Skin epidermis (tissue), 12 donors: ENCODE measurements around the gene CCDC127.
"Not testable (repeated sequence)": the region's sequence is repeated elsewhere in the genome, so short reads cannot be mapped to it uniquely, and the experiment has no call there.

Source experiments
- H3K27ac ChIP-seq, 21 experiments: fragments of 200-600 bp; sonication (generic) in 11 of 21; one replicate each; pipeline ENCODE4 v1.5.0; 2020; ENCODE audit warnings: mild to moderate bottlenecking in 3 of 21, inconsistent platforms in 2 of 21, moderate library complexity in 2 of 21
- H3K4me3 ChIP-seq, 7 experiments: fragments of 200-600 bp; sonication (generic) in 2 of 7; one replicate each; pipeline ENCODE4 v1.5.0; 2020; ENCODE audit warnings: inconsistent platforms in 2 of 7, mild to moderate bottlenecking in 2 of 7, moderate library complexity in 1 of 7

Gene CCDC127

DNA sequence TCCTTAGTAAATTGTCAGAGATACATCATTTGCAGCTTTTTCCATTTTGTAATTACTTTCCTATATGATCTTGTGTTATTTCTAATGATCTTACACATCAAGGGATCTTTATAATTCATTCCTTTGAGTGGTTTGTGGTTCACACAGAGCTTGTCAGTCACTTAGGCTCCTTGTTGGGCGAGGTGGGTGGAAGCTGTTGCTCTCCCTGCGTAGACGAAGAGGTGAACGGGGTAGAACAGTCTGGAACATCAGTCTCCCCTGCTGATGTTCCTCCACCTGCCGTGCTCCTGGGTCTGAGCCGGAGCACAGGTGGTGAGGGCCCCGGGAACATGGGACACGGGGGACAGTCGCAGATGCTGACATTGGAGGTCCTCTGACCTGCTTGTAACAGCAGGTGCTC, 17.6 kb upstream of the CCDC127 start:
- H3K27ac ChIP-seq, H3K4me3 ChIP-seq: not testable (repeated sequence)

DNA sequence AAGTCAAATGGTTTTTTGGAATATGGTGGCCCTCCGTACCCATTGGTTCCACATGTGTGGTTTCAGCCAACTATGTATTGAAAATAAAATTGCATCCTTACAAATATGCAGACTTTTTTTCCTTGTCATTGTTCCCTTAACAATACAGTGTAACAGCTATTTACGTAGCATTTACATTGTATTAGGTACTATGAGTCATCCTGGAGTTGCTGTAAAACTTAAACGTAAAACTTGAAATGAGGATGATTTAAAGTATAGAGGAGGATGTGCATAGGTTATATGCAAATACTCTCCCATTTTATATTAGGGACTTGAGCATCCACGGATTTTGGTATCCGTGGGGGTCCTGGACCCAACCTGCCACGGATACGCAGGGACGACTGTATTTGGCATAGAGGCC, 16.5 kb upstream of the CCDC127 start:
- no peak overlapping the region for H3K4me3 ChIP-seq
- no peak overlapping the region for H3K27ac ChIP-seq

DNA sequence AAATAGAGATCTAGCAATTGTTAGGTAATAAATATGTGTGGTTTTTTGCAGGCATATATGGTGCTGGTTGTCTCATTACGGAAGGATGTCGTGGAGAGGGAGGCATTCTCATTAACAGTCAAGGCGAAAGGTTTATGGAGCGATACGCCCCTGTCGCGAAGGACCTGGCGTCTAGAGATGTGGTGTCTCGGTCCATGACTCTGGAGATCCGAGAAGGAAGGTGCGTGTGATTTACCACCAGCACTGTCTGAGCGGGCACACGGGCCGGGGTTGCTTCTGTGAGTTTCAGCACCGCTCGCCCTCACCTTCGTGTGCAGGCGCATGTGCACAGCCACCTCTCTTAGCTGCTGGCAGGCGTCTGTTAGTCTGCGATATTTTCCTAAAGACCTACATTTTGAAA, 15.5 kb upstream of the CCDC127 start:
- H3K27ac ChIP-seq, H3K4me3 ChIP-seq: not testable (repeated sequence)

DNA sequence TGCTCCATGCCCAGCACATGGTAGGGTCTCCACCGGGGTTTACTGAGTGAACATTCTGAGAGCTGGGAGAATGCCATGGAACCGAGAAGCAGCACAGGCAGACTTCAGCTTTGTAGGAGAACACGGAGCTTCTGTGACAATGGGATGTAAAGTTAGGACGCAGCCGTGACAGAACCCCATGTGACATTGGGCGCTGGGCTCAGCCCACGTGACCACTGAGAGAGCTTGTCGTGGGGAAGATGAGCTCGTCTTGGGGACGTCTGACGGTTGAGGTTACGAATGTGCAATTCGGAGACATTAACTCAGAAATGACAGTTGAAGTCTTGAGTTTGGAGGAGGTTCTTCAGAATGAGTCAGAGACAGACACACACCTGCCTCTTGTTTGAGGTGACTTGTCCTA, 13.7 kb upstream of the CCDC127 start:
- H3K27ac ChIP-seq = no peak overlapping the region
- H3K4me3 ChIP-seq = no peak overlapping the region

DNA sequence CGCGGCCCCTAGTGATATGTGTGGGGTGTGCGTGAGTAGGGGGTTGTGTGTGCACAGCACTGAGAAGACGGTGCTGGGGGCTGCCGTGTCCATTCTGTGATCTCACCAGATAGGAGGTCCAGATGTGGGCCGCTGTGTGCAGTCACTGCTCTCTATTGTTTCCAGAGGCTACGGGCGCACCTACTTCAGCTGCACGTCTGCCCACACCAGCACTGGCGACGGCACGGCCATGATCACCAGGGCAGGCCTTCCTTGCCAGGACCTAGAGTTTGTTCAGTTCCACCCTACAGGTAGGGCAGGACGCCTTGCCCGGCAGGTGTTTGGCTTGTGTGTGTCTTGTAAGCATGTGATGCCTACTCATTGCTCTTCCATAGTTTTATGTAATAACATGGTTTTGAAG, 12.8 kb upstream of the CCDC127 start:
- no peak overlapping the region for H3K4me3 ChIP-seq
- no peak overlapping the region for H3K27ac ChIP-seq

DNA sequence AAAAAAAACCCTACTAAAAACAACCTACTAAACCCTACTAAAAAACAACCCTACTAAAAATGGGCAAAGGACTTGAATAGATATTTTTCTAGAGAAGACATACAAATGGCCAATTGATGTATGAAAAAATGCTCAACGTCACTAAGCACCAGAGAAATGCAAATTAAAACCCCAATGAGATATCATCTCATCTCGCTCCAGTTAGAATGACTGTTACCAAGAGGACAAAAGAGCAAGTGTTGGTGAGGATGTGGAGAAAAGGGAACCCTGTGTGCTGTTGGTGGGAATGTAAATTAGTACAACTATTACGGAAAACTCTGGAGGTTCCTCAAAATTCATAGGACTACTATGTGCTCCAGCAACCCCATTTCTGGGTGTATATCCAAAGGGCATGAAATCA, 10.9 kb upstream of the CCDC127 start:
- H3K27ac ChIP-seq = no peak overlapping the region
- no peak overlapping the region for H3K4me3 ChIP-seq

DNA sequence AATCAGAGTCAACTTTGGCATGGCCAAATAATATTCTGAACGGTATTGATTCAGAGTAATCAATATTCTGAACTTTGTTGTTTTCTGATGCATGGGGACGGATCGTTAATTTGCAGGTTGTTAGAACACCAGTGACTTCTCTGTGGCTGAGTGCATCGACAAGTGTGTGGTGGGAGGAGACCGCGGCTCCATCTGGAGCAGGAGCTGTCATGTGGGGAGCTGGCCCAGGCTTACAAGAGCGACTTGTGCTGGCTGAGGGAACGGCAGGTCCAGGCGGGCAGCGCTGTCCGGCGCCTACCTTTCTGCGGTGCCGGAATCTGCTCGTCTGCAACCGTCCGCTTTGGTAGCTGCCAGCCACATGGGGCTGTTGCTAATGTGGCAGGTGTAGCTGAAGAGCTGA, 9.4 kb upstream of the CCDC127 start:
- not testable (repeated sequence) for H3K4me3 ChIP-seq, H3K27ac ChIP-seq

DNA sequence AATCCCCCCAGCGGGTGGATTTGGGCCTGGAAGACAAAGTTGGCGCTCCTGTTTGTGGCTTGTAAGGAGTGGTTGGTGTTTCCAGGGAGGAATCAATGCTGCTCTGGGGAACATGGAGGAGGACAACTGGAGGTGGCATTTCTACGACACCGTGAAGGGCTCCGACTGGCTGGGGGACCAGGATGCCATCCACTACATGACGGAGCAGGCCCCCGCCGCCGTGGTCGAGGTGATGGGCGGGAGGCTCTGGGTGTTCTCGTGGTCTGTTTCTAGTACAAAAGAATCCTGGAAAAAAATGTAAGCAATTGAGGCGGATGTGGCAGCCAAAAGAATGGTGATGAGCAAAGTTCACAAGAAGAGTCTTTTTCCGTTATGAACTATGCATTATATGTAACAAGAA, 7.4 kb upstream of the CCDC127 start:
- Histone ChIP-seq H3K4me3 (no peak overlapping the region), H3K27ac (no peak overlapping the region)

DNA sequence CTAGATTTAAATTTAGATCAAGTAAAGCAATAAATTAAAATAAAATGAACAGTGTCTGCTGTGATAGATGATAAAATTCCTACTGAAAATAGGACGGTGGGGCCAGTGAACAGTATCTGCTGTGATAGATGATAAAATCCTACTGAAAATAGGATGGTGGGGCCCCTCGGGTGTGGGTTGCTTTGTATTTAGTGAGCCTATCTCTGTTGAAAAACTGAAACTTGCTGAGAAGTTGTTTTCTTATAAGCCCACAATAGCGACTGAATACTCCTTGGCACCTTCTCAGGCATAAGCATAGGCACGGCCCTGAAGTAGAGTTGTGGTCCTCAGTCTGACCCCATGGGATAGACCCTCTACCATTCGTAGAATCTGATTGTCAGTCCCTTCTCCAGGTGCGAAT, 5.8 kb upstream of the CCDC127 start:
- H3K27ac ChIP-seq = no peak overlapping the region
- no peak overlapping the region for H3K4me3 ChIP-seq

DNA sequence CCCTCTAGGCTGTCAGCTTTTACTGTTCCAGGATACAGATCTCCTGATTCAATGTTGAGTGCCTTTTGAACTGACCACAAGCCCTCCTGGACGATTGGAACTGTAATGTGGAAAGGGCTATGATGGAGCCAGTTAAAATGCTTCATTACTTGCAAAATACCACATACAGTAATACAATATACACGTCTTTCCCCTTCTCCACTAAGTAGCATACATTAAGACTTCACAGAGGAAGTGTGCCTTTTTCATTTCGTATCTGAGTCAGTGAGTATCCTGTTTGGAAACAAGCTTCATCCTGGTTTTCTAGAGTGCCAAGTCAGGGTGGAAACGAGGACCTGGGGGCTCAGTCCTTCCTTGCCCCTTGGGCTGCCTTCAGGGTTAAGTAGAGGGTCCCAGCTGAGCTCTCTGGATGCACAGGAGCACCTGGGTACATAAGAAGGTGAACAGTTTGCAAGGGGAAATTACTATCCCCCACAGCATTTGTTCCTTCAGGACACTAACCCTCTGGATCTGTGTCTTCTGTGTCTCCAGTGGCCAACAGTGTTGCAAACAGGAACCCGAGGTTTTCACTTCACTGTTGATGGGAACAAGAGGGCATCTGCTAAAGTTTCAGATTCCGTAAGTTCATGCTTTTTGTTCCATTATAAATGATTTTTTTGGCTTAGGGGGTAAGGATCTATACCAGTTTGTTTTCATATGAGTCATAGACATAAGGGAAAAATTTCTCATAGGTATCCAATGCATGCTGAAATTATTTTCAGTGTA, 5.2 kb upstream of the CCDC127 start:
- not testable (repeated sequence) for H3K4me3 ChIP-seq

DNA sequence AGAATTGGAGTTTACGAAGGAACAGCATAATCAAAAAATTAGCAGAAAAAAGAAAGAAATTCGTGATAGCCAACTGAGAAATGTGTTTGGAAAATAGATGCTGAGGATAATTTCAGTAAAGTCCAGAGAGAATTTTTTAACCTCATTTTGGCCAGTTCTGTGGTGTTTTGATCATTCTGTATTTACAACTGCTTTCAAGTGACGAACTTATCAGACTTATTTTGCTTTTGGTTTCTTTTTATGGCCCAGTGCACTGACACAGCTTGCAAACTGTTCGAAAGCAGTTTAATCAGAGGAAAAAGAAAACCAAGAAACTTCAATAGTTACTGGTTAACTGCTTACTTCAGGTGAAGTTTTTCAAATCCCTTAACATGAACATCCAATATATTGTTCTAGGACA, 2.0 kb upstream of the CCDC127 start:
- peak overlapping the region; percentile 53 to 99 (median 80) for H3K4me3 ChIP-seq
- peak overlapping the region in 15 of 21 experiments; percentile 4 to 99 (median 93) for H3K27ac ChIP-seq

More for the DNA sequence above, 5.2 kb upstream of the CCDC127 start:
- peak overlapping the region in 1 of 21 experiments; percentile 25 for H3K27ac ChIP-seq

DNA sequence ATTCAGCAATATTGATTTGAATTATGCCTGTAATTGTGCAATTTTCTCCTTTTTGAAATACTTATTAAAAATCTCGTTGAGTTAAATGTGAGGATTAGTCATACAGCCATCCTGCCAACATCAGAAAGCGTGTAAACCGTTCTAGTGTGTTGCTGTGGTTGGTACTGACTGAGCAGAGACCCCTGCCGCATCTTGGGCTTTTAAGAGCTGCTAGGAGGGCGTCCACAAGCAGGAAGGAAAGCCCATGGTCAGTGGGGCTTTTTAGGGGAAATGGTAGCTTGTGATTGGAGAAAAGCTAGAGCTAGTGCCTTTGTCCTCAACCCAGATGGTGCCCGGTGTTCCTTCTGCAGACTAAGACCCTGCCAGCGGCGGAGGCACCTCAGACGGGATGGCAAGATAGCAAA, 1.5 kb upstream of the CCDC127 start:
- Histone ChIP-seq H3K4me3 (peak overlapping the region; percentile 53 to 99 (median 80)), H3K27ac (peak overlapping the region in 17 of 21 experiments; percentile 4 to 99 (median 93))

DNA sequence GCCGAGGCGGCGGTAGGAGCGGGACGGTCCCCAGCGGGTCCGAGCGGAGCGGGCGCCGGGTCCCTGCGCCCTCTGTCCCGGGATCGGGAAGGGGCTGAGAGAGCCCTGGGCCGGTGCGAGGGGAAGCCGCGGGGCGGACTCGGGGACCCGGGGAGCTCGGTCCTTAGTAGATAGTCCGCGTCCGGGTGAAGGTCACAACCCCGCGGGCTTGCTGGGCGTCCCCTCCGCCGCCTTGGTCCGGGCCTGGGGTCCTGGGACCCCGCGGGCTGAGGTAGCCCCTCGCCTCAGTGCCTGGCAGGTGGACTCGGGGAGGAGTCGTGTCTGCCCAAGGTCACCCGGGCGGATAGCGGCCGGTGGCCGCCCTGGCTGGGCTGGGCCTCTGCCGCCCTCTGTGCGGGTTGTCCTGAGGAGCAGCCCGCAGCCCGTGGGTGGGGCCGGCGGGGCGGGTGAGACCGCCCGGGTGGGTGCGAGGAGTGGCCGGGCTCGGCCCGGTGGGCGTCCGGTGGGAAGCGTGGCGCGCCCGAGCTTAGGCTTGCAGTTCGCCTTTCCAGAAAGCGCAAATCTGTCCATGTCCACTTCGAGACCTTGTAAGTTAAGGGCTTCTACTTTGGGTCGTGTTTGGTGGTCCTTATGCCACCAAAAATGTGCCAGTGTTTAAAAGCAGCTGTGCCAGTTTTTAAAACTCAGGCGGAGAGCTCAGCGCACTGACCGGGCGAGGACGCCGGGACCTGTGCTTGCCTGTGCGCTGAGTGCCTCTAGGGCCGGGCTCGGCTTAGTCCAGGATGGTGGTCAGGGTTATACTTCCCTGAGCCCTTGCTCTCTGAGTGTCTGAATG, 721 bp upstream of the CCDC127 start:
- H3K27ac ChIP-seq = peak overlapping the region; percentile 68 to 99 (median 93)

DNA sequence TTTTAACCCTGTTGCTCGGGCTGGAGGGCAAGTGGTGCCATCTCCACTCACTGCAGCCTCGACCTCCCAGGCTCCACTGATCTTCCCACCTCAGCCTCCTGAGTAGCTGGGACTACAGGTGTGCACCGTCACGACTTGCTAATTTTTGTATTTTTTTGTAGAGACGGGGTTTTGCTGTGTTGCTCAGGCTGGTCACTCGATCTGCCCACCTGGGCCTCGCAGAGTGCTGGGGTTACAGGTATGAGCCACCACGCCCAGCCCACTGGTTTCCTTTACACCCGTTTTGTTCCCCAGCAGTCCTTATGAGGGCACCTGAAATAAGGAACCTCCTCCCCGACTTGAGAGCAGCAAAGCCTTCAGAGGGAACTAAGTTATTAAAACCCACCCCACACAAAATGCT, 1.9 kb downstream of the CCDC127 start:
- peak overlapping the region in 1 of 21 experiments; percentile 3 for H3K27ac ChIP-seq
- not testable (repeated sequence) for H3K4me3 ChIP-seq

More for the DNA sequence above, 721 bp upstream of the CCDC127 start:
- H3K4me3 ChIP-seq = peak overlapping the region; percentile 53 to 99 (median 80)

DNA sequence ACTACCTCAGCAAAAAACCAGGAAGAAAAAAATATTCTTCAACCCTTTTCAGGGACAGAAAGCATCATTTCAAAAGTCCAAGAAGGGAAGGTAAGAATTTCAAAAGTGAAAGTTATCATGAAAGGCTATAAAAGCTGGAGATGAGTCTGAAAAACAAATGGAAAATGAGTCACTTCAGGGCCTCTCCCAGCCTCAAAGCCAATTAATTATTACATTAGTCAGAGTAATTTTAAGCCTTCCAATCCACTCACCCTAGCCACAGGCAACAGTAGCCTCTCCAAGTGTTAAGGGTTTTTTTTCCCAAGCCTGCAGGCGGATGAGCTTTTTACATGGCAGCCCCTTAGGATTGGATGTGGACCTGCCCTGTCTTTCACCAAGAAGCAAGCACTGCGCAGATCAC, 2.7 kb downstream of the CCDC127 start:
- H3K4me3 ChIP-seq = not testable (repeated sequence)
- H3K27ac ChIP-seq = peak overlapping the region in 6 of 21 experiments; percentile 14 to 63 (median 45)

DNA sequence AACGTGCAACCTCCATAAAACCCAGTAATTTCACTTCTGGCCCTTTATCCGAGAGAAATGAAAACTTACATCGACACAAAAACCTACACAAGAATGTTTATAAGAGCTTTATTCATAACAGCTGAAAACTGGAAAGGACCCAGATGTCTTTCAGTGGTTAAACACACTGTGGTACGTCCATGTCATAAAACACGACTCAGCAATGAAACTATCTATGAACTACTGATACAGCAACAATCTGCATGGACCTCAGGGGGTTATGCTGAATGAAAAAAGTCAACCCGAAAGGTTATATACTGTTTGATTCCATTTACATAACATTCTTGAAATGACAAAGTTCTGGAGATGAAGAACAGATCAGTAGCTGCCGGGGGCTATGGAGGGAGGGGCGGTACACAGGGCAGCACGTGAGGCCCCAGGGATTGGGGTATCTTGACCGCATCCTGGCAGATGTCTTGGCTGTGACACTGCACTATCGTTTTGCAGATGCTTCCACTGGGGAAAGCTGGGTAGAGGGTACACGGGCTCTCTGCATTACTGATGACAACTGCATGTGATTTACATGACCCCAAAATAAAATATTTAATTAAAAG, 4.1 kb downstream of the CCDC127 start:
- no peak overlapping the region for H3K4me3 ChIP-seq
- H3K27ac ChIP-seq = peak overlapping the region in 1 of 21 experiments; percentile 51

DNA sequence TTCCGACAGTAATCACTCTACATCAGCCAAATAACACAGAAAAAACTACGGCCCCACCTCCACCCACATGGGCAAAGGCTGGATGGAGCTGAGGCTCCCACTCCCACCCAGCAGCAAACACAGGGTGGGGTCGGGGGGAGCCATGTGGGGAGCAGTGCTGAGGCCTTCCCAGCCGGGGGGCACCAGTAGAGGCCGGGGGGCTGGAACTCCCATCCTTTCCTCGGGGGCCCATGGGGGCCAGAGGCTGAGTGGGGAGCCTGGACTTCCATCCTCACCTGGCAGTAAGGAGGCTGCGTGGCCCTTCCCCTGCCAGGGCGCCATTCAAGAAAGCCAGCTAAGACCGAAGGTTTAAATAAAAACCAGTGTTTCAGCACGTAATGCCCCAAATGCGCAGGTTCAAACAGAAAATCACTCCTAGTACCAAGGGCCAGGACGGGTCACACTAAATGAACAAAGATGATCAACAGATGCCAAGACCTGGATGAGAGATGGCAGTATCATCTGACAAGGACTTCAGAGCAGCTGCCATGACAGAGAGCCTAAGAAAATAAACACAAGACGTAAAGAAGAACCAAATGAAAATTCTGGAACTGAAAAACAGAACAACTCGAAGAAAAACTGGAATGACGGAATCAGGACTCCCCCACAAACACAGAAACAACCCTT, 9.4 kb downstream of the CCDC127 start:
- Histone ChIP-seq H3K4me3 (no peak overlapping the region), H3K27ac (no peak overlapping the region)

DNA sequence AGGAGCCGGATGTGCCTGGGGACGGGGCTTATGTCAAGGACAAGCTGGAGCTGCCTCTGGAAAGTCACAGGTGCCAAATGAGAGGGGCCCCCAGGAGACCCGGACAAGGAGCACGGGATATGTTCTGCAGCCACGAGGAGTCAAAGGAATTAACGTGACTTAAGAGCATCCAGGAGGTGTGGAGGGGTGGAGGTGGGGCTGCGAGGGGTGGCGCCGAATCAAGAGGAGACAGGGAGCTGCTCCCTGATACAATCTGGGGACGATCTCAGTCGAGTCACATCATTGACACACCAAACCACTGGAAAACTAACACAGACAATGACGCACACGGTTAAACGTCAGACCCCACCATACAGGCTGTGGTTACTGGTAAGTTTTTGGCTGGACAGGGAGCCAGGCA, 10.4 kb downstream of the CCDC127 start:
- Histone ChIP-seq H3K27ac (no peak overlapping the region), H3K4me3 (no peak overlapping the region)

DNA sequence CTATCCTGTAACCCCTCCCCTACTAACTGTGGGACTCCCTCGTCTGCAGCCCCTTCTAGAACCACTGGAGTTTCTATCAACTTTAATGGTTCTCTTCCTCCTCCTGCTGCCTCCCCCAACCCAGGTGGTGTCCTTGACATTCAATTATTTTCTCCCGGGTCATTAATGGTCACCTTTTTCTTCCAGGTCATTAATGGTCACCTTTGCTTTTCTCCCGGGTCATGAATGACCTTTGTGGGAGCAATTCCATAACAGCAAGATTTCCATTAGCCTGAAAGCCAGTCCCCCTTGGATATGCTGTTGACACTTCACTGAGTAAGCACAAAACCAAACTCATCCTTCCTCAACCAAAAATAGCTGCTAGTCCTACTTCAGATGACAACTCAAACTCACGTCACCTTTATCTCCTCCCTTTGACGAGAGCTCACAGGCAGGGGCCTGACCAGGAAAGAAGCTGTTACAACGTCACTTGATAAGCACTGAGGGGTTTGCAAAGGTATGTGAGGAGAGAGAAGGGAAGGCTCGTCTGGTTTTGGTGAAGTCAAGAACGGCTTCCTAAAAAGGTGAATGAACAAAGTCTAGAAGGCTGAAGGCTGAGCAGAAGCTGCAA, 10.9 kb downstream of the CCDC127 start:
- no peak overlapping the region for H3K27ac ChIP-seq

DNA sequence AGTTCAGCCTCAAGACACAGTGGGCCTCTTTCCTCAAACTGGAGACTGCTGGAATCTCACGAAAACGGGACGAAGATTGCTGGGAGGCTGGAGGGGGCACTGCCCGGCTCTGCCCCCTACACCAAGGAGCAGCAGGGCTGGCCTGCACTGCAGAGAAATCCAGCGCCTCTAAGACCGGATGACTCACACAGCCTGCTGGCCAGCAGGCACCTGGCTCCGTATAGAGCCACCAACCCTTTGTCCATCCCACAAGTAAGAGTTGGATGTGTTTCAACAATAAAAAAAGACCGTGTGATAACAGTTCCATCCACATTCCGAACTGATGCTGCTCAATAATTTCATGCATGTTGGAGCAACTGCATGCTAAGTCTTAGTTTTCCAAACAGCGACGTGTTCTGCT, 11.5 kb downstream of the CCDC127 start:
- Histone ChIP-seq H3K27ac (no peak overlapping the region), H3K4me3 (no peak overlapping the region)

More for the DNA sequence above, 10.9 kb downstream of the CCDC127 start:
- H3K4me3 ChIP-seq = no peak overlapping the region
